HEK293 (cell line): ENCODE measurements around the gene CTPS1.

Source experiments
- CTCF ChIP-seq: fragments of 450-650 bp; formaldehyde crosslinking; IDR thresholded peaks from 2 replicates; pipeline ENCODE4 v1.5.1; 2016; ENCODE audit warnings: missing biosample characterization, missing genetic modification characterization
- GLI2 ChIP-seq: fragments of 450-650 bp; formaldehyde crosslinking; IDR thresholded peaks from 2 replicates; pipeline ENCODE4; 2017; ENCODE audit warnings: missing biosample characterization, missing genetic modification characterization, low read depth, borderline replicate concordance
- INSM2 ChIP-seq: fragments of 450-650 bp; formaldehyde crosslinking; IDR thresholded peaks from 2 replicates; pipeline ENCODE4 v1.5.1; 2016; ENCODE audit warnings: missing biosample characterization, missing genetic modification characterization
- REST ChIP-seq: fragments of 450-650 bp; formaldehyde crosslinking; IDR thresholded peaks from 2 replicates; pipeline ENCODE4 v1.5.1; 2016; ENCODE audit warnings: missing biosample characterization, missing genetic modification characterization
- YY1 ChIP-seq: fragments of 450-650 bp; formaldehyde crosslinking; IDR thresholded peaks from 2 replicates; pipeline ENCODE4 v1.5.1; 2018; ENCODE audit warnings: missing biosample characterization, missing genetic modification characterization
- YY2 ChIP-seq: fragments of 450-650 bp; formaldehyde crosslinking; IDR thresholded peaks from 2 replicates; pipeline ENCODE4 v1.5.1; 2016; ENCODE audit warnings: missing biosample characterization, missing genetic modification characterization
- ZBTB49 ChIP-seq: fragments of 450-650 bp; formaldehyde crosslinking; IDR thresholded peaks from 2 replicates; pipeline ENCODE4 v1.5.1; 2016; ENCODE audit warnings: missing biosample characterization, missing genetic modification characterization, low read depth
- ZBTB6 ChIP-seq: fragments of 450-650 bp; formaldehyde crosslinking; IDR thresholded peaks from 2 replicates; pipeline ENCODE4 v1.5.1; 2017; ENCODE audit warnings: missing biosample characterization, missing genetic modification characterization
- ZNF10 ChIP-seq: fragments of 450-650 bp; formaldehyde crosslinking; IDR thresholded peaks from 2 replicates; pipeline ENCODE4 v1.5.1; 2017; ENCODE audit warnings: missing biosample characterization, missing genetic modification characterization
- ZNF138 ChIP-seq: fragments of 450-650 bp; formaldehyde crosslinking; IDR thresholded peaks from 2 replicates; pipeline ENCODE4 v1.5.1; 2016; ENCODE audit warnings: missing biosample characterization, missing genetic modification characterization, borderline replicate concordance
- ZNF148 ChIP-seq: fragments of 450-650 bp; formaldehyde crosslinking; IDR thresholded peaks from 2 replicates; pipeline ENCODE4 v1.5.0; 2017; ENCODE audit warnings: missing biosample characterization, missing genetic modification characterization, borderline replicate concordance
- ZNF19 ChIP-seq: fragments of 450-650 bp; formaldehyde crosslinking; IDR thresholded peaks from 2 replicates; pipeline ENCODE4; 2016; ENCODE audit warnings: missing biosample characterization, missing genetic modification characterization, low read depth
- ZNF266 ChIP-seq: fragments of 450-650 bp; formaldehyde crosslinking; IDR thresholded peaks from 2 replicates; pipeline ENCODE4 v1.5.1; 2016; ENCODE audit warnings: missing biosample characterization, missing genetic modification characterization, low read depth
- ZNF324 ChIP-seq: fragments of 450-650 bp; formaldehyde crosslinking; IDR thresholded peaks from 2 replicates; pipeline ENCODE4 v1.5.1; 2016; ENCODE audit warnings: missing biosample characterization, missing genetic modification characterization
- ZNF391 ChIP-seq: fragments of 450-650 bp; formaldehyde crosslinking; IDR thresholded peaks from 2 replicates; pipeline ENCODE4 v1.5.1; 2016; ENCODE audit warnings: low read depth, missing biosample characterization, missing genetic modification characterization, borderline replicate concordance
- ZNF404 ChIP-seq: fragments of 450-650 bp; formaldehyde crosslinking; IDR thresholded peaks from 2 replicates; pipeline ENCODE4 v1.5.1; 2017; ENCODE audit warnings: missing biosample characterization, missing genetic modification characterization
- ZNF416 ChIP-seq: fragments of 450-650 bp; formaldehyde crosslinking; IDR thresholded peaks from 2 replicates; pipeline ENCODE4 v1.5.1; 2016; ENCODE audit warnings: missing biosample characterization, missing genetic modification characterization
- ZNF426 ChIP-seq: fragments of 450-650 bp; formaldehyde crosslinking; IDR thresholded peaks from 2 replicates; pipeline ENCODE4 v1.5.1; 2017; ENCODE audit warnings: missing biosample characterization, missing genetic modification characterization, mild to moderate bottlenecking, inconsistent platforms, moderate library complexity
- ZNF521 ChIP-seq: fragments of 450-650 bp; formaldehyde crosslinking; IDR thresholded peaks from 2 replicates; pipeline ENCODE4 v1.5.1; 2017; ENCODE audit warnings: missing biosample characterization, mild to moderate bottlenecking, missing genetic modification characterization
- ZNF548 ChIP-seq: fragments of 450-650 bp; formaldehyde crosslinking; IDR thresholded peaks from 2 replicates; pipeline ENCODE4 v1.5.1; 2016; ENCODE audit warnings: missing biosample characterization, missing genetic modification characterization
- ZNF596 ChIP-seq: fragments of 450-650 bp; IDR thresholded peaks from 2 replicates; pipeline ENCODE4 v1.5.0; 2018; ENCODE audit warnings: missing biosample characterization, mild to moderate bottlenecking, missing genetic modification characterization, moderate library complexity
- ZNF624 ChIP-seq: fragments of 450-650 bp; formaldehyde crosslinking; IDR thresholded peaks from 2 replicates; pipeline ENCODE4 v1.5.1; 2017; ENCODE audit warnings: missing biosample characterization, missing genetic modification characterization
- ZNF664 ChIP-seq: fragments of 450-650 bp; formaldehyde crosslinking; IDR thresholded peaks from 2 replicates; pipeline ENCODE4 v1.5.1; 2016; ENCODE audit warnings: missing biosample characterization, missing genetic modification characterization
- ZNF747 ChIP-seq: fragments of 450-650 bp; formaldehyde crosslinking; IDR thresholded peaks from 2 replicates; pipeline ENCODE4 v1.5.1; 2016; ENCODE audit warnings: missing biosample characterization, missing genetic modification characterization
- ZNF843 ChIP-seq: fragments of 450-650 bp; formaldehyde crosslinking; IDR thresholded peaks from 2 replicates; pipeline ENCODE4 v1.5.1; 2016; ENCODE audit warnings: missing biosample characterization, missing genetic modification characterization
- ZSCAN16 ChIP-seq: fragments of 450-650 bp; formaldehyde crosslinking; IDR thresholded peaks from 2 replicates; pipeline ENCODE4 v1.5.1; 2016; ENCODE audit warnings: missing biosample characterization, missing genetic modification characterization

Gene CTPS1

GRCh38 chr1:41003640-41004220 lies 24.2 kb downstream of the CTPS1 start (continued):
- no peak for TF ChIP-seq ZBTB6 (tag by site-specific recombination)
- no peak for TF ChIP-seq REST (tag by site-specific recombination)
- TF ChIP-seq ZNF148 (tag by site-specific recombination), result no peak
- TF ChIP-seq ZNF747 (tag by site-specific recombination), result no peak
- TF ChIP-seq ZNF266 (tag by site-specific recombination), result no peak
- TF ChIP-seq ZNF843 (tag by site-specific recombination), result peak; percentile 61; the same call in 1 of the 2 replicates
- no peak for TF ChIP-seq ZNF624 (tag by site-specific recombination)
- no peak for TF ChIP-seq ZNF416 (tag by site-specific recombination)
- no peak for TF ChIP-seq ZNF404
- TF ChIP-seq YY1 (tag by site-specific recombination), result no peak
- TF ChIP-seq ZSCAN16 (tag by site-specific recombination), result no peak
- TF ChIP-seq ZNF426, result no peak
- no peak for TF ChIP-seq ZBTB49 (tag by site-specific recombination)
- TF ChIP-seq ZNF19, result no peak
- no peak for TF ChIP-seq ZNF138
- TF ChIP-seq GLI2 (tag by site-specific recombination), result no peak
- no peak for TF ChIP-seq ZNF521
- TF ChIP-seq ZNF548, result no peak
- TF ChIP-seq ZNF391, result no peak
- TF ChIP-seq YY2 (tag by site-specific recombination), result no peak
- TF ChIP-seq ZNF596 (tag by site-specific recombination), result no peak
- TF ChIP-seq ZNF324 (tag by site-specific recombination), result 0 out of 2 replicates have a peak, but pooled peaks have one; percentile 43
- TF ChIP-seq ZNF664 (tag by site-specific recombination), result peak; percentile 87
- TF ChIP-seq INSM2 (tag by site-specific recombination), result no peak
- TF ChIP-seq ZNF10, result no peak
- TF ChIP-seq CTCF, result peak; percentile 77
